Esophagus squamous epithelium (tissue), 5 donors: ENCODE results near the gene PNLIPRP3. TPM values are rescaled to one million over a fixed set of nuclear protein-coding genes. Genes with fewer than 3 reads are reported as not detected.

ENCODE experiments used
- DNase-seq: peaks from one replicate; lab custom pipeline; 2025; lab: John Stamatoyannopoulos, UW
- H3K27ac ChIP-seq, 4 donors: fragments of 200-600 bp; sonication (generic); one replicate each; pipeline ENCODE4 v1.5.1; 2016 to 2019; ENCODE audit warnings: mild to moderate bottlenecking in 1 of 4
- H3K27me3 ChIP-seq, 4 donors: fragments of 200-600 bp; sonication (generic); 1 replicate in 3 of 4; 2 replicates in 1 of 4; pipeline versions ENCODE4 v1.5.1 to v1.6.0; 2017 to 2021; ENCODE audit warnings: antibody characterized with exemption in 1 of 4
- H3K36me3 ChIP-seq, 3 donors: fragments of 200-600 bp; sonication (generic); one replicate each; pipeline ENCODE4 v1.5.1; 2016 to 2019
- H3K4me1 ChIP-seq, 3 donors: fragments of 200-600 bp; sonication (generic); one replicate each; pipeline ENCODE4 v1.5.1; 2017 to 2019
- H3K4me3 ChIP-seq, 4 donors: fragments of 200-600 bp; sonication (generic); 1 replicate in 3 of 4; 2 replicates in 1 of 4; pipeline ENCODE4 v1.5.1; 2016 to 2019; ENCODE audit warnings: mild to moderate bottlenecking in 2 of 4, moderate library complexity in 1 of 4
- H3K9me3 ChIP-seq, 3 donors: fragments of 200-600 bp; sonication (generic); one replicate each; pipeline ENCODE4 v1.5.1; 2016 to 2019
- CTCF ChIP-seq, 6 experiments: fragments of 450-650 bp in 4 of 6; fragments of 200-600 bp in 2 of 6; sonication (generic) in 2 of 6; IDR thresholded peaks; one replicate each; pipeline ENCODE4 v1.5.1; 2016 to 2019; ENCODE audit warnings: antibody characterized with exemption in 6 of 6, mild to moderate bottlenecking in 4 of 6, moderate library complexity in 4 of 6
- POLR2A ChIP-seq, 4 donors: fragments of 450-650 bp; IDR thresholded peaks; one replicate each; pipeline ENCODE4 v1.6.1; 2017; ENCODE audit warnings: antibody characterized with exemption in 4 of 4, mild to moderate bottlenecking in 4 of 4, moderate library complexity in 3 of 4
- WGBS, 2 donors: methylation state at CpG; one replicate each; pipeline ENCODE4 v1.1.5; 2018; 5-methylcytosine and 5-hydroxymethylcytosine counted together
- intact Hi-C: fragments of 100-400 bp; cut with DNase I; formaldehyde crosslinking; loops from one replicate; pipeline ENCODE4 v1.15.0; 2022
- total RNA-seq, 4 donors: library from RNA; depleted of rRNA; stranded (reverse); fragments of >200 nt; gene quantifications; one replicate each; pipeline ENCODE4 v1.1.0, GENCODE V29; 2016
- donor health status: DM: yes; HTN: yes; CAD: no.

Gene PNLIPRP3
- total RNA-seq, 4 donors from 2014 or later, result 0.38 to 2.4 (median 1.7) TPM

- no peak for DNase-seq
- no peaks in the 10 kb centered on the region for H3K36me3 ChIP-seq
- intact Hi-C loops, result no loop called here
- H3K27me3 ChIP-seq, result no peaks in the 10 kb centered on the region
- no peak overlapping the region for H3K4me3 ChIP-seq
- H3K4me1 ChIP-seq, result no peaks in the 10 kb centered on the region
- H3K27ac ChIP-seq, result no peak overlapping the region
- WGBS, 2 donors, result 58% methylated on average over 5 to 10 of the region's 13 CpGs
- no peak for TF ChIP-seq POLR2A (IDR thresholded peaks at IDR 0.05)
- TF ChIP-seq CTCF (IDR thresholded peaks at IDR 0.05), result no peak
- H3K9me3 ChIP-seq, result no peaks in the 10 kb centered on the region
These were observed 32.2 kb upstream of the PNLIPRP3 start for GRCh38 chr10:116395223-116395985.

- TF ChIP-seq POLR2A (IDR thresholded peaks at IDR 0.05), result no peak
- no peak for TF ChIP-seq CTCF (IDR thresholded peaks at IDR 0.05)
- 22 to 41% methylated on average over 4 to 5 of the region's 5 CpGs for WGBS, 2 donors
These were observed 29.4 kb upstream of the PNLIPRP3 start for GRCh38 chr10:116398224-116398623.

GRCh38 chr10:116402858-116403257, 24.8 kb upstream of the PNLIPRP3 start:
- Histone ChIP-seq H3K4me3 (no peak overlapping the region), H3K27me3 (no peaks in the 10 kb centered on the region), H3K9me3 (no peaks in the 10 kb centered on the region), H3K36me3 (no peaks in the 10 kb centered on the region), H3K27ac (no peak overlapping the region), H3K4me1 (no peaks in the 10 kb centered on the region)
- no peak for DNase-seq
- WGBS, 2 donors, result 80 to 86% methylated on average over 3 of the region's 3 CpGs
- intact Hi-C loops, result no loop called here
- TF ChIP-seq CTCF (IDR thresholded peaks at IDR 0.05) (no peak), POLR2A (IDR thresholded peaks at IDR 0.05) (no peak)

More at GRCh38 chr10:116398224-116398623, 29.4 kb upstream of the PNLIPRP3 start:
- H3K36me3 ChIP-seq, result no peaks in the 10 kb centered on the region
- no peak overlapping the region for H3K4me3 ChIP-seq
- DNase-seq, result no peak
- H3K4me1 ChIP-seq, result no peaks in the 10 kb centered on the region
- no peaks in the 10 kb centered on the region for H3K9me3 ChIP-seq
- H3K27me3 ChIP-seq, result no peaks in the 10 kb centered on the region
- no peak overlapping the region for H3K27ac ChIP-seq
- intact Hi-C loops, result no loop called here

GRCh38 chr10:116403740-116404250, 23.9 kb upstream of the PNLIPRP3 start:
- H3K36me3 ChIP-seq, result no peaks in the 10 kb centered on the region
- H3K4me3 ChIP-seq, result no peak overlapping the region
- no peaks in the 10 kb centered on the region for H3K27me3 ChIP-seq
- DNase-seq, result no peak
- H3K27ac ChIP-seq, result no peak overlapping the region
- 58 to 59% methylated on average over 6 of the region's 6 CpGs for WGBS, 2 donors
- TF ChIP-seq POLR2A (IDR thresholded peaks at IDR 0.05), result no peak
- TF ChIP-seq CTCF (IDR thresholded peaks at IDR 0.05), result no peak
- intact Hi-C loops, result no loop called here
- H3K4me1 ChIP-seq, result no peaks in the 10 kb centered on the region
- H3K9me3 ChIP-seq, result no peaks in the 10 kb centered on the region

GRCh38 chr10:116408719-116409118, 18.9 kb upstream of the PNLIPRP3 start:
- Histone ChIP-seq H3K9me3 (no peaks in the 10 kb centered on the region), H3K36me3 (no peaks in the 10 kb centered on the region), H3K27ac (no peak overlapping the region), H3K4me3 (no peak overlapping the region), H3K27me3 (no peaks in the 10 kb centered on the region), H3K4me1 (no peaks in the 10 kb centered on the region)
- intact Hi-C loops, result no loop called here
- 32 to 33% methylated on average over 7 of the region's 7 CpGs for WGBS, 2 donors
- TF ChIP-seq POLR2A (IDR thresholded peaks at IDR 0.05), result no peak
- TF ChIP-seq CTCF (IDR thresholded peaks at IDR 0.05), result no peak
- DNase-seq, result no peak
